Measurements from ENCODE around the gene TMEM169.

- TF ChIP-seq CTCF (IDR thresholded peaks at IDR 0.05; ENCODE audit: low read depth, low read length, poor library complexity, severe bottlenecking) (no peak), EZH2phosphoT487 (IDR thresholded peaks at IDR 0.05; ENCODE audit: borderline replicate concordance, low read length) (no peak)
Observed at GRCh38 chr2:216119146-216119545, 37.4 kb downstream of the TMEM169 start.
